Endothelial cell of umbilical vein (primary cell): Measurements from ENCODE around the gene EXOSC5. TPM values are rescaled to one million over a fixed set of nuclear protein-coding genes. Genes with fewer than 3 reads are reported as not detected.

Experiments used
- BruUV-seq: library from RNA; stranded (reverse); fragments of 400-500 nt; replicated peaks from 2 replicates; lab custom pipeline; 2021; lab: Mats Ljungman, UMichigan
- CTCF ChIA-PET: fragments of 300-600, 350-600 bp; sonication (Branson Sonifier 250); formaldehyde crosslinking; loops from one replicate; lab custom pipeline; 2021; ENCODE audit warnings: antibody characterized with exemption, inconsistent platforms; lab: Charles Lee
- POLR2A ChIA-PET: fragments of 300-600, 350-600 bp; sonication (Branson Sonifier 250); formaldehyde crosslinking; loops from one replicate; lab custom pipeline; 2021; ENCODE audit warnings: antibody characterized with exemption, inconsistent platforms; lab: Charles Lee
- DNase-seq: peaks from one replicate; pipeline ENCODE4 v3.0.0-alpha.2; 2011; ENCODE audit warnings: low read depth, low spot score
- FAIRE-seq: peaks from 2 replicates; lab custom pipeline; 2011; peaks lifted over from hg19 to GRCh38; lab: Jason Lieb, UNC
- H2AFZ ChIP-seq: 2 replicates; pipeline ENCODE4 v1.6.0; 2012; ENCODE audit warnings: low read depth, low read length, control low read depth, inconsistent platforms
- H3K27ac ChIP-seq: 2 replicates; pipeline ENCODE4 v1.5.1; 2011; ENCODE audit warnings: low read depth, mild to moderate bottlenecking, control low read depth, low read length, moderate library complexity; ENCODE audit not compliant: insufficient read depth
- H3K27me3 ChIP-seq, 2 experiments: 2 replicates each; pipeline versions ENCODE4 v1.6.0 to v1.6.1; 2011; ENCODE audit warnings: low read length in 2 of 2, mixed read lengths in 1 of 2; ENCODE audit not compliant: control insufficient read depth in 2 of 2, insufficient read depth in 2 of 2
- H3K36me3 ChIP-seq, 2 experiments: 2 replicates in 1 of 2; 3 replicates in 1 of 2; pipeline ENCODE4 v1.5.1; 2011; ENCODE audit warnings: low read length in 2 of 2, mild to moderate bottlenecking in 1 of 2, moderate library complexity in 1 of 2; ENCODE audit not compliant: control insufficient read depth in 2 of 2, insufficient read depth in 2 of 2; ENCODE audit errors: extremely low read depth in 1 of 2
- H3K4me1 ChIP-seq: 3 replicates; pipeline ENCODE4 v1.5.1; 2011; ENCODE audit warnings: mild to moderate bottlenecking, low read length; ENCODE audit not compliant: control insufficient read depth, insufficient read depth; ENCODE audit errors: extremely low read depth
- H3K4me2 ChIP-seq: 2 replicates; pipeline ENCODE4 v1.6.1; 2011; ENCODE audit warnings: low read length, control low read depth, mixed read lengths; ENCODE audit not compliant: insufficient read depth
- H3K4me3 ChIP-seq, 3 experiments: fragments of 200-600 bp in 1 of 3; sonication (generic), shearing (Covaris generic) in 1 of 3; replicated peaks in 1 of 3; 2 replicates each; pipeline ENCODE4 v1.5.1; 2011 to 2016; ENCODE audit warnings: control low read depth in 3 of 3, low read length in 3 of 3, mild to moderate bottlenecking in 2 of 3, inconsistent platforms in 1 of 3, low read depth in 1 of 3, moderate library complexity in 1 of 3; ENCODE audit not compliant: insufficient read depth in 1 of 3
- H3K79me2 ChIP-seq: 2 replicates; pipeline ENCODE4 v1.6.0; 2012; ENCODE audit warnings: low read length, inconsistent platforms; ENCODE audit not compliant: control insufficient read depth, insufficient read depth
- H3K9ac ChIP-seq: replicated peaks from 2 replicates; pipeline ENCODE3; 2011; ENCODE audit warnings: low read length, control low read depth; ENCODE audit not compliant: insufficient read depth; ENCODE audit errors: extremely low read depth
- H3K9me1 ChIP-seq: replicated peaks from 3 replicates; pipeline ENCODE4 v1.6.0; 2011; ENCODE audit warnings: mild to moderate bottlenecking, low read length; ENCODE audit not compliant: control insufficient read depth, insufficient read depth; ENCODE audit errors: extremely low read depth
- H3K9me3 ChIP-seq: replicated peaks from 2 replicates; pipeline ENCODE4 v1.5.1; 2012; ENCODE audit warnings: low read length, inconsistent platforms; ENCODE audit not compliant: control insufficient read depth, insufficient read depth
- H4K20me1 ChIP-seq: replicated peaks from 2 replicates; pipeline ENCODE3; 2011; ENCODE audit warnings: mild to moderate bottlenecking, low read length; ENCODE audit not compliant: control insufficient read depth, insufficient read depth; ENCODE audit errors: extremely low read depth
- EZH2 ChIP-seq: IDR thresholded peaks from 2 replicates; pipeline ENCODE4 v1.6.1; 2012; ENCODE audit warnings: borderline replicate concordance, low read depth, mild to moderate bottlenecking, moderate library complexity, low read length, inconsistent platforms; ENCODE audit not compliant: severe bottlenecking
- FOS ChIP-seq: IDR thresholded peaks from 2 replicates; pipeline ENCODE4 v1.6.1; 2011; ENCODE audit warnings: mild to moderate bottlenecking, low read length, moderate library complexity, borderline replicate concordance; ENCODE audit not compliant: insufficient read depth
- GATA2 ChIP-seq: IDR thresholded peaks from 2 replicates; pipeline ENCODE4 v1.7.0; 2011; ENCODE audit warnings: low read depth, mild to moderate bottlenecking, moderate library complexity, mixed read lengths, low read length; ENCODE audit not compliant: insufficient read length, insufficient read depth
- JUN ChIP-seq: IDR thresholded peaks from 2 replicates; pipeline ENCODE4 v1.6.1; 2011; ENCODE audit warnings: borderline replicate concordance, low read depth; ENCODE audit not compliant: insufficient read length, insufficient read depth
- POLR2A ChIP-seq: IDR thresholded peaks from 2 replicates; pipeline ENCODE4 v1.6.1; 2012; ENCODE audit warnings: low read depth, mild to moderate bottlenecking, control low read depth, low read length
- POLR2AphosphoS5 ChIP-seq: IDR thresholded peaks from 2 replicates; pipeline ENCODE4 v1.6.1; 2012; ENCODE audit warnings: low read depth, mild to moderate bottlenecking, control low read depth, low read length, moderate library complexity; ENCODE audit not compliant: insufficient read depth
- dilution Hi-C: fragments of 300-500 bp; cut with MboI; formaldehyde crosslinking; loops from one replicate; pipeline ENCODE4 v1.15.0; 2019; ENCODE audit warnings: low sequenced_read_pairs; ENCODE audit not compliant: extremely low pct_ligation_motif_present
- intact Hi-C: fragments of 100-400 bp; cut with micrococcal nuclease; formaldehyde crosslinking; loops from one replicate; pipeline ENCODE4 v1.10.0; 2022
- polyA plus RNA-seq, 4 experiments: library from polyadenylated mRNA; depleted of rRNA in 3 of 4; stranded (reverse) in 3 of 4; unstranded in 1 of 4; fragments of >200 nt; gene quantifications; 2 replicates each; pipeline versions ENCODE4 v1.2.1 to v1.2.3, GENCODE V29; 2011 to 2012; ENCODE audit warnings: missing spikeins in 1 of 4
- total RNA-seq: library from RNA; stranded (reverse); gene quantifications from 2 replicates; pipeline ENCODE4 v1.2.3, GENCODE V29; 2021
- TF ChIP-seq, protein P1 (sequence below): IDR thresholded peaks from 2 replicates; pipeline ENCODE4 v1.6.1; 2011; ENCODE audit not compliant: insufficient read depth, insufficient read length
- TF ChIP-seq, protein P2 (sequence below), 2 donors: IDR thresholded peaks; 1 replicate in 1 of 2; 2 replicates in 1 of 2; pipeline ENCODE4 v1.5.1; 2011; ENCODE audit warnings: low read length in 2 of 2, mild to moderate bottlenecking in 2 of 2, moderate library complexity in 2 of 2, control low read depth in 1 of 2, inconsistent platforms in 1 of 2, low read depth in 1 of 2; ENCODE audit not compliant: insufficient read depth in 1 of 2; ENCODE audit errors: extremely low read depth in 1 of 2

Gene EXOSC5
- total and polyA plus RNA-seq, 2 donors (not counting 3 experiments of a cell fraction or from before 2014, with no cell fraction given) = 14.0 to 20.9 TPM

DNA sequence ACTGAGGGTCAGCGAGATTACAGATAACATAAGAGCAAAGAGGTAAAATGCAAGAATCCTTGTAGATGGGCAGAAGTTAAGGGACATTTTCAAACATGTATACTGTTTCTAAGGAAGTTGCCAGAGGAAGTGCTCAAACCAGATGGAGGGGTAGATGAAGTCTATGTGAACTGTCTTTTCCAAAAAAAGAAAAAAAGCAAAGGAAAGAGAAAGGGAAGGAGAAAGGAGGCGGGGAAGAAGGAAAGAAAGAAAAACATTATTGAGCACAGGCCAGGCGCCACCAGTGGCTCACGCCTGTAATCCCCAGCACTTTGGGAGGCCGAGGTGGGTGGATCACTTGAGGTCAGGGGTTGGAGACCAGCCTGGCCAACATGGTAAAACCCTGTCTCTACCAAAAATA lies 37.3 kb upstream of the EXOSC5 start:
- no peaks in the 10 kb centered on the region for H4K20me1 ChIP-seq
- no peak overlapping the region for H3K9ac ChIP-seq
- peaks cover 0 to 17% of the 10 kb centered on the region in 2 experiments for H3K36me3 ChIP-seq
- no peak for FAIRE-seq
- peaks cover 6% of the 10 kb centered on the region for H3K4me1 ChIP-seq
- dilution Hi-C loops = no loop called here
- no peaks in the 10 kb centered on the region for H3K79me2 ChIP-seq
- H2AFZ ChIP-seq = no peak overlapping the region
- no peaks in the 10 kb centered on the region for H3K27me3 ChIP-seq
- H3K4me2 ChIP-seq = no peak overlapping the region
- intact Hi-C loops = loop anchor here (5.0 kb wide), 1 partner anchor 127 kb away; no protein-coding TSS in a partner anchor
- H3K27ac ChIP-seq = no peak overlapping the region
- H3K9me1 ChIP-seq = no peaks in the 10 kb centered on the region
- ChIA-PET POLR2A (no interaction called here), CTCF (interaction anchor here (0.7 kb wide), 1 partner anchor 22 kb away, joined by 4 read pairs; no protein-coding TSS in a partner anchor)
- no peak overlapping the region for H3K4me3 ChIP-seq
- no peaks in the 10 kb centered on the region for H3K9me3 ChIP-seq
- no peak for TF ChIP-seq GATA2
- TF ChIP-seq POLR2AphosphoS5 = no peak
- TF ChIP-seq FOS = no peak
- TF ChIP-seq JUN = no peak
- TF ChIP-seq, protein P1, sequence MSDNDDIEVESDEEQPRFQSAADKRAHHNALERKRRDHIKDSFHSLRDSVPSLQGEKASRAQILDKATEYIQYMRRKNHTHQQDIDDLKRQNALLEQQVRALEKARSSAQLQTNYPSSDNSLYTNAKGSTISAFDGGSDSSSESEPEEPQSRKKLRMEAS = no peak
- no peak for TF ChIP-seq POLR2A
- no peak for TF ChIP-seq EZH2
- TF ChIP-seq, protein P2, sequence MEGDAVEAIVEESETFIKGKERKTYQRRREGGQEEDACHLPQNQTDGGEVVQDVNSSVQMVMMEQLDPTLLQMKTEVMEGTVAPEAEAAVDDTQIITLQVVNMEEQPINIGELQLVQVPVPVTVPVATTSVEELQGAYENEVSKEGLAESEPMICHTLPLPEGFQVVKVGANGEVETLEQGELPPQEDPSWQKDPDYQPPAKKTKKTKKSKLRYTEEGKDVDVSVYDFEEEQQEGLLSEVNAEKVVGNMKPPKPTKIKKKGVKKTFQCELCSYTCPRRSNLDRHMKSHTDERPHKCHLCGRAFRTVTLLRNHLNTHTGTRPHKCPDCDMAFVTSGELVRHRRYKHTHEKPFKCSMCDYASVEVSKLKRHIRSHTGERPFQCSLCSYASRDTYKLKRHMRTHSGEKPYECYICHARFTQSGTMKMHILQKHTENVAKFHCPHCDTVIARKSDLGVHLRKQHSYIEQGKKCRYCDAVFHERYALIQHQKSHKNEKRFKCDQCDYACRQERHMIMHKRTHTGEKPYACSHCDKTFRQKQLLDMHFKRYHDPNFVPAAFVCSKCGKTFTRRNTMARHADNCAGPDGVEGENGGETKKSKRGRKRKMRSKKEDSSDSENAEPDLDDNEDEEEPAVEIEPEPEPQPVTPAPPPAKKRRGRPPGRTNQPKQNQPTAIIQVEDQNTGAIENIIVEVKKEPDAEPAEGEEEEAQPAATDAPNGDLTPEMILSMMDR (IDR thresholded peaks at IDR 0.05; ENCODE audit: extremely low read depth in 1 of 2, insufficient read depth in 1 of 2, low read depth in 1 of 2, low read length in 2 of 2) = no peak
- no peak for DNase-seq
- no TSS peak for BruUV-seq
